GM18861 (cell line): ENCODE results near the gene FKBP5.
"Not testable (repeated sequence)": the region's sequence is repeated elsewhere in the genome, so short reads cannot be mapped to it uniquely, and the experiment has no call there.

Source experiments
- ATAC-seq: cut with Tn5 transposase; IDR thresholded peaks from one replicate; pipeline ENCODE4 v1.9.1; 2021; ENCODE audit not compliant: unreplicated experiment

FKBP5 gene

GRCh38 chr6:35691027-35691824 lies 2.5 kb upstream of the FKBP5 start:
- ATAC-seq = no peak

- ATAC-seq = no peak
Observed at GRCh38 chr6:35690484-35690883, 1.8 kb upstream of the FKBP5 start.

- not testable (repeated sequence) for ATAC-seq
Observed at GRCh38 chr6:35690006-35690405, 1.3 kb upstream of the FKBP5 start.

GRCh38 chr6:35687658-35688604 lies 784 bp downstream of the FKBP5 start:
- ATAC-seq = peak; percentile 29

GRCh38 chr6:35686873-35687555 lies 1.7 kb downstream of the FKBP5 start:
- ATAC-seq = no peak

- no peak for ATAC-seq
Observed at GRCh38 chr6:35686436-35686835, 2.3 kb downstream of the FKBP5 start.

GRCh38 chr6:35683267-35683666 lies 5.4 kb downstream of the FKBP5 start:
- ATAC-seq = no peak

GRCh38 chr6:35681298-35681697 lies 7.4 kb downstream of the FKBP5 start:
- no peak for ATAC-seq

- ATAC-seq = no peak
Observed at GRCh38 chr6:35679399-35679798, 9.3 kb downstream of the FKBP5 start.

- ATAC-seq = no peak
Observed at GRCh38 chr6:35678814-35679213, 9.9 kb downstream of the FKBP5 start.

- ATAC-seq = no peak
Observed at GRCh38 chr6:35678021-35678654, 10.6 kb downstream of the FKBP5 start.

- ATAC-seq = no peak
Observed at GRCh38 chr6:35677456-35677855, 11.3 kb downstream of the FKBP5 start.

- no peak for ATAC-seq
Observed at GRCh38 chr6:35675871-35676459, 12.8 kb downstream of the FKBP5 start.

- no peak for ATAC-seq
Observed at GRCh38 chr6:35674594-35674993, 14.1 kb downstream of the FKBP5 start.

GRCh38 chr6:35673755-35674154 lies 15.0 kb downstream of the FKBP5 start:
- ATAC-seq = no peak

- not testable (repeated sequence) for ATAC-seq
Observed at GRCh38 chr6:35673284-35673666, 15.4 kb downstream of the FKBP5 start.

- ATAC-seq = not testable (repeated sequence)
Observed at GRCh38 chr6:35670453-35670852, 18.3 kb downstream of the FKBP5 start.

GRCh38 chr6:35669451-35670045 lies 19.2 kb downstream of the FKBP5 start:
- ATAC-seq = no peak

GRCh38 chr6:35668744-35669450 lies 19.8 kb downstream of the FKBP5 start:
- no peak for ATAC-seq
